K562 (cell line): ENCODE measurements around the gene WDR90. TPM values are rescaled to one million over a fixed set of nuclear protein-coding genes. Genes with fewer than 3 reads are reported as not detected.

Experiments used
- CBX5 ChIP-seq: IDR thresholded peaks from 2 replicates; pipeline ENCODE4 v1.6.1; 2014; ENCODE audit warnings: low read depth, borderline replicate concordance
- CREBBP ChIP-seq: IDR thresholded peaks from one replicate; pipeline ENCODE4 v1.6.1; 2012; ENCODE audit warnings: low read depth, mild to moderate bottlenecking, control low read depth, inconsistent platforms, low read length
- DPF2 ChIP-seq: fragments of 450-650 bp; IDR thresholded peaks from 2 replicates; pipeline ENCODE4 v1.6.1; 2016
- E2F3 ChIP-seq: fragments of 250-450 bp; sonication (Bioruptor Pico); IDR thresholded peaks from 2 replicates; pipeline ENCODE4 v1.4.0; 2020; ENCODE audit warnings: mild to moderate bottlenecking
- HDAC1 ChIP-seq, 2 experiments: fragments of 450-650 bp; IDR thresholded peaks; 2 replicates each; pipeline ENCODE4 v1.6.1; 2016 to 2017; ENCODE audit warnings: inconsistent platforms in 1 of 2, mild to moderate bottlenecking in 1 of 2, moderate library complexity in 1 of 2
- HDAC8 ChIP-seq: fragments of 450-650 bp; IDR thresholded peaks from 2 replicates; pipeline ENCODE4 v1.6.1; 2016; ENCODE audit warnings: mild to moderate bottlenecking, missing genetic modification characterization, moderate library complexity, missing compliant biosample characterization
- MAFG ChIP-seq: fragments of 450-650 bp; conservative IDR thresholded peaks from 2 replicates; pipeline ENCODE4 v1.6.1; 2016; ENCODE audit warnings: missing genetic modification characterization, missing compliant biosample characterization
- MTF1 ChIP-seq: fragments of 250-450 bp; sonication (Bioruptor Pico); IDR thresholded peaks from 2 replicates; pipeline ENCODE4 v1.9.0; 2021; ENCODE audit warnings: moderate library complexity, mild to moderate bottlenecking, inconsistent platforms, borderline replicate concordance
- MXI1 ChIP-seq: IDR thresholded peaks from 2 replicates; pipeline ENCODE4 v1.6.1; 2011; ENCODE audit warnings: low read depth, mild to moderate bottlenecking, improper control_type of control experiment, low read length
- NR3C1 ChIP-seq: sonication (generic); formaldehyde crosslinking; IDR thresholded peaks from 2 replicates; pipeline ENCODE4 v1.8.1; 2022; ENCODE audit warnings: missing genetic modification reagents
- RHOXF2B ChIP-seq: fragments of 250-450 bp; sonication (Bioruptor Pico); conservative IDR thresholded peaks from 2 replicates; pipeline ENCODE4 v1.5.1; 2021
- SRSF9 ChIP-seq: fragments of 200-400 bp; formaldehyde crosslinking; IDR thresholded peaks from 2 replicates; pipeline ENCODE4 v1.6.1; 2017; ENCODE audit warnings: low read depth, low read length, borderline replicate concordance
- ZBTB1 ChIP-seq: sonication (generic); formaldehyde crosslinking; IDR thresholded peaks from 2 replicates; pipeline ENCODE4 v1.8.1; 2023; ENCODE audit warnings: missing genetic modification reagents, low read depth, mild to moderate bottlenecking, borderline replicate concordance
- ZC3H8 ChIP-seq: fragments of 450-650 bp; IDR thresholded peaks from 2 replicates; pipeline ENCODE4 v1.6.1; 2017
- ZNF121 ChIP-seq: sonication (generic); formaldehyde crosslinking; conservative IDR thresholded peaks from 2 replicates; pipeline ENCODE4 v1.8.0; 2022; ENCODE audit warnings: missing genetic modification reagents
- ZNF212 ChIP-seq: fragments of 450-650 bp; formaldehyde crosslinking; IDR thresholded peaks from 2 replicates; pipeline ENCODE4 v1.4.0; 2020; ENCODE audit warnings: mild to moderate bottlenecking
- ZNF274 ChIP-seq: IDR thresholded peaks from 2 replicates; pipeline ENCODE4 v1.6.1; 2011; ENCODE audit warnings: low read depth, mild to moderate bottlenecking, low read length, moderate library complexity, borderline replicate concordance
- ZNF695 ChIP-seq: fragments of 450-650 bp; formaldehyde crosslinking; IDR thresholded peaks from 2 replicates; pipeline ENCODE4 v1.4.0; 2020; ENCODE audit warnings: mild to moderate bottlenecking, moderate library complexity
- ZSCAN32 ChIP-seq: fragments of 450-650 bp; formaldehyde crosslinking; IDR thresholded peaks from 2 replicates; pipeline ENCODE4 v1.4.0; 2020; ENCODE audit warnings: mild to moderate bottlenecking, moderate library complexity
- polyA plus RNA-seq, 8 experiments: library from polyadenylated mRNA; depleted of rRNA in 4 of 8; stranded (reverse) in 5 of 8; unstranded in 3 of 8; fragments of >200 nt; fragmentation: Nextera tagmentation in 2 of 8; fragmentation: Illumina TruSeq in 1 of 8; extraction: Ambion mirVana in 2 of 8; extraction: Trizol in 1 of 8; gene quantifications; 2 replicates each; pipeline versions ENCODE4 v1.2.1 to v1.2.3, GENCODE V29; 2011 to 2014; ENCODE audit warnings: inconsistent platforms in 1 of 8, missing spikeins in 1 of 8
- total RNA-seq, 7 experiments: library from RNA; depleted of rRNA in 6 of 7; stranded (reverse); fragments of >200 nt in 6 of 7; fragmentation: Illumina TruSeq in 2 of 7; extraction: Trizol in 2 of 7; gene quantifications; 2 replicates each; pipeline versions ENCODE4 v1.2.1 to v1.2.3, GENCODE V29; 2011 to 2021; ENCODE audit warnings: low replicate concordance in 1 of 7
- TF ChIP-seq, protein P1 (sequence below): fragments of 450-650 bp; IDR thresholded peaks from 2 replicates; pipeline ENCODE4 v1.6.1; 2018; ENCODE audit warnings: mild to moderate bottlenecking, low read depth; ENCODE audit not compliant: partially characterized antibody
- TF ChIP-seq, protein P2 (sequence below): fragments of 250-450 bp; sonication (Bioruptor Pico); IDR thresholded peaks from 2 replicates; pipeline ENCODE4 v1.8.0; 2022; ENCODE audit warnings: inconsistent platforms, mild to moderate bottlenecking, moderate library complexity, borderline replicate concordance
- TF ChIP-seq, protein P3 (sequence below), 2 experiments: IDR thresholded peaks; 2 replicates each; pipeline ENCODE4 v1.6.1; 2011; ENCODE audit warnings: borderline replicate concordance in 1 of 2, control low read depth in 1 of 2, low read depth in 1 of 2, low read length in 1 of 2, mild to moderate bottlenecking in 1 of 2, mixed read lengths in 1 of 2, moderate library complexity in 1 of 2; ENCODE audit not compliant: insufficient read depth in 1 of 2, insufficient read length in 1 of 2, poor library complexity in 1 of 2, severe bottlenecking in 1 of 2; ENCODE audit errors: extremely low read depth in 1 of 2
- TF ChIP-seq, protein P4 (sequence below): IDR thresholded peaks from 2 replicates; pipeline ENCODE4 v1.6.1; 2011; ENCODE audit not compliant: insufficient read length; ENCODE audit errors: extremely low read depth
- TF ChIP-seq, protein P5 (sequence below): fragments of 250-450 bp; sonication (Bioruptor Pico); IDR thresholded peaks from 2 replicates; pipeline ENCODE4 v1.8.0; 2022; ENCODE audit warnings: moderate library complexity, mild to moderate bottlenecking, inconsistent platforms

WDR90 gene
- total and polyA plus RNA-seq, 9 of the 15 experiments (the other 6 are each of a cell fraction or from before 2014, with no cell fraction given): 0.44 to 12.6 (median 3.3) TPM

DNA sequence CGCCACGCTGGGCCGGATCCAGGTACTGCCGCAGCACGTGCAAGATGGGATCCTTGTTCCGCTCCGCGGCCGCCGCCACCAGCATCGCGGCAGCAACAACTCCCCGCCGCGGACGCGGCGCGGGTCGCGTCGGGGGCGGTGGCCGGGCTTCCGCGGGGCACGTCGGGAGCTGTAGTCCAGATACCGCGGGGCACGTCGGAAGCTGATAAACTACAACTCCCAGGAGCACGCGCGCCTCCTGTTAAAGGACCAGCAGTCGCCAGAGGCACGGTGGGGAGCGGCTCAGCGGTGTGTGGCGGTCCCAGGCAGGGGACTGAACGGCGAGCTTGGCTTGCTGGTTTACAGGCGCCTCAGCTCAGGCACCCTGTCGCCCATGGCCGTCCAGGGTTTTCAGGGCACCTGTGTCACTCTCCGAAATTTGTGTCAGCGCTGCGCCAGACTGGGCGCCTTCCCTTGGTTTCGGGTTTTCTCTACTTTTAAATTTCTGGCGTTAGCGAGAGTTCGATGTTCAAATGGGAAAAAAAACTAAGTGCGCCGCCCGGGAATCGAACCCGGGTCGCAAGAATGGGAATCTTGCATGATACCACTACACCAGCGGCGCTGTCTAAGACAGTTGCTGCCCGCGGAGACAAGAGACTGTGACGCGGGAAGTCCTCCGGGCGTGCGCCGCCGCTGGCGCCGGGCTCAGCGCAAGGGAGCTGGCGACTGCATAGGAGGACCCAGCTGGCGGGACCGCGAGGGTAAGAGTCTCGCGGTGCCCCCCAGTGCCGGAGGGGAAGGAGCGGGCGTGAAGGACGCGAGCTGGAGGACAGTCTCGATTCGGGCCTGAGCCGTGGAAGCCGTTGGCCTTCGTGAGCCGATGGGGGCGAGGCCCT, 12.7 kb upstream of the WDR90 start, which contains the start of gene METTL26 (continued):
- TF ChIP-seq, protein P1, sequence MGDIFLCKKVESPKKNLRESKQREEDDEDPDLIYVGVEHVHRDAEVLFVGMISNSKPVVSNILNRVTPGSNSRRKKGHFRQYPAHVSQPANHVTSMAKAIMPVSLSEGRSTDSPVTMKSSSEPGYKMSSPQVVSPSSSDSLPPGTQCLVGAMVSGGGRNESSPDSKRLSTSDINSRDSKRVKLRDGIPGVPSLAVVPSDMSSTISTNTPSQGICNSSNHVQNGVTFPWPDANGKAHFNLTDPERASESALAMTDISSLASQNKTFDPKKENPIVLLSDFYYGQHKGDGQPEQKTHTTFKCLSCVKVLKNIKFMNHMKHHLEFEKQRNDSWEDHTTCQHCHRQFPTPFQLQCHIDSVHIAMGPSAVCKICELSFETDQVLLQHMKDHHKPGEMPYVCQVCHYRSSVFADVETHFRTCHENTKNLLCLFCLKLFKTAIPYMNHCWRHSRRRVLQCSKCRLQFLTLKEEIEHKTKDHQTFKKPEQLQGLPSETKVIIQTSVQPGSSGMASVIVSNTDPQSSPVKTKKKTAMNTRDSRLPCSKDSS: no peak
- TF ChIP-seq ZNF274 (peak; percentile 54; the same call in 1 of the 2 replicates), HDAC8 (tag) (peak; percentile 33; the same call in 1 of the 2 replicates), NR3C1 (CRISPR knock-in tag) (no peak), ZC3H8 (no peak), CBX5 (no peak), ZNF695 (no peak), CREBBP (no peak), DPF2 (peak; percentile 12; the same call in 1 of the 2 replicates), MAFG (no peak), ZNF212 (CRISPR knock-in tag) (peak; percentile 44; the same call in 1 of the 2 replicates), ZNF121 (CRISPR knock-in tag) (no peak), E2F3 (CRISPR knock-in tag) (peak; percentile 56), ZSCAN32 (CRISPR knock-in tag) (no peak), HDAC1 (IDR thresholded peaks at IDR 0.05) (peak; percentile 93 to 98), RHOXF2B (CRISPR knock-in tag) (no peak), ZBTB1 (CRISPR knock-in tag) (peak; percentile 92), SRSF9 (no peak), MTF1 (no peak), MXI1 (peak; percentile 84; the same call in 1 of the 2 replicates)
- TF ChIP-seq, protein P2, sequence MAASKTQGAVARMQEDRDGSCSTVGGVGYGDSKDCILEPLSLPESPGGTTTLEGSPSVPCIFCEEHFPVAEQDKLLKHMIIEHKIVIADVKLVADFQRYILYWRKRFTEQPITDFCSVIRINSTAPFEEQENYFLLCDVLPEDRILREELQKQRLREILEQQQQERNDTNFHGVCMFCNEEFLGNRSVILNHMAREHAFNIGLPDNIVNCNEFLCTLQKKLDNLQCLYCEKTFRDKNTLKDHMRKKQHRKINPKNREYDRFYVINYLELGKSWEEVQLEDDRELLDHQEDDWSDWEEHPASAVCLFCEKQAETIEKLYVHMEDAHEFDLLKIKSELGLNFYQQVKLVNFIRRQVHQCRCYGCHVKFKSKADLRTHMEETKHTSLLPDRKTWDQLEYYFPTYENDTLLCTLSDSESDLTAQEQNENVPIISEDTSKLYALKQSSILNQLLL: no peak
- TF ChIP-seq, protein P3, sequence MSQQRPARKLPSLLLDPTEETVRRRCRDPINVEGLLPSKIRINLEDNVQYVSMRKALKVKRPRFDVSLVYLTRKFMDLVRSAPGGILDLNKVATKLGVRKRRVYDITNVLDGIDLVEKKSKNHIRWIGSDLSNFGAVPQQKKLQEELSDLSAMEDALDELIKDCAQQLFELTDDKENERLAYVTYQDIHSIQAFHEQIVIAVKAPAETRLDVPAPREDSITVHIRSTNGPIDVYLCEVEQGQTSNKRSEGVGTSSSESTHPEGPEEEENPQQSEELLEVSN (IDR thresholded peaks at IDR 0.05; ENCODE audit: borderline replicate concordance in 1 of 2, extremely low read depth in 1 of 2, insufficient read depth in 1 of 2, insufficient read length in 1 of 2, low read depth in 1 of 2, low read length in 1 of 2, poor library complexity in 1 of 2, severe bottlenecking in 1 of 2): peak; percentile 93 to 95
- TF ChIP-seq, protein P4, sequence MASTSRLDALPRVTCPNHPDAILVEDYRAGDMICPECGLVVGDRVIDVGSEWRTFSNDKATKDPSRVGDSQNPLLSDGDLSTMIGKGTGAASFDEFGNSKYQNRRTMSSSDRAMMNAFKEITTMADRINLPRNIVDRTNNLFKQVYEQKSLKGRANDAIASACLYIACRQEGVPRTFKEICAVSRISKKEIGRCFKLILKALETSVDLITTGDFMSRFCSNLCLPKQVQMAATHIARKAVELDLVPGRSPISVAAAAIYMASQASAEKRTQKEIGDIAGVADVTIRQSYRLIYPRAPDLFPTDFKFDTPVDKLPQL: no peak
- TF ChIP-seq, protein P5, sequence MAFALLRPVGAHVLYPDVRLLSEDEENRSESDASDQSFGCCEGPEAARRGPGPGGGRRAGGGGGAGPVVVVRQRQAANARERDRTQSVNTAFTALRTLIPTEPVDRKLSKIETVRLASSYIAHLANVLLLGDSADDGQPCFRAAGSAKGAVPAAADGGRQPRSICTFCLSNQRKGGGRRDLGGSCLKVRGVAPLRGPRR (CRISPR knock-in tag): no peak
